ENCODE data around the gene PREX1. TPM values are rescaled to one million over a fixed set of nuclear protein-coding genes. Genes with fewer than 3 reads are reported as not detected.

Gene PREX1
- polyA plus RNA-seq, 1 donor (not counting 4 experiments of a cell fraction or from before 2014, with no cell fraction given) = 0.22 TPM

DNA sequence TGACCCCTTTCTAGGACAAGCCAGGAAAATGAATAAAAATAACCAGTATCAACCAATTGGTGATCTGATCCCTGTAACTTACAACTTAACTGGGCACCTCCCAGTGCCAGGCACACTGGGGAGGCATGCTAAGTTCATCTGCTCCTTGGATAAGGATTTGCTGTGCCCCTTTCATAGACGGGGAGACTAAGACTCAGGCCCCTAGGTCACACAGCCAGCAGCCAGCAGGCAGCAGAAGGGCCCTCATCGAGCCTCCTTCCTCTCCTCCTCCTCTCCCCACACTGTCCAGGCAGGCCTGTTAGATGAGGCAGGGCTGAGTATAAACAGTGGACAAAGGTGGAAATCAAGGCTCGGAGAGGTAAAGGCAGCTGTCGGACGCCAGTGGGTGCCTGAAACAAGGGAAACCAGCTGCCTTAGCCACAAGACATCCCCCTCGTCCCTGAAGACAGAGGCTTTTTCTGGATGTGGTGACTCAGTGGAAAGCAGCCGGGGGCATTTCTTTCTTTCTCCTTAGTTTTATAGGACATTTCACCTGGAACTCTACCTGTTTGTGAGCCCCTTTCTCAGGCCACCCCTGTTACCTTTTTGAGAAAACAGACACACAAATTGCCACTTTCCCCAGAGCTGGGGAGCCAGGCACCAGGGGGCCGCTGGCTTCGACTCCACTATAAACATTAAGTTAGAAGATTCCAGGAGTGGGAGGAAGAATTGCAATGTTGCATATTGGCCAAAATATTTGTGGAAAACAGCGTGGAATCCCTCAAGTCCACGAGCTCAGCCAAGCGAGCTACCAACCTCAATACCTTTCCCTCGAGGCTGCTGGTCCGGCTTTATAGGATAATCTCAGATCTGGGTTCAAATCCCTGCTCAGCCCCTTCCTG is 166.0 kb downstream of the PREX1 start:
- no peak for DNase-seq (ENCODE audit: low read depth, low spot score)
- dilution Hi-C loops (cut with MboI; ENCODE audit: extremely low pct_ligation_motif_present, low sequenced_read_pairs) = loop anchor here (25.0 kb wide), 1 partner anchor 250 kb away; the partner anchor contains the start of gene ARFGEF2
- peaks cover 18% of the 10 kb centered on the region for H3K27me3 ChIP-seq (ENCODE audit: control insufficient read depth, extremely low read depth, insufficient read depth, low read length)

DNA sequence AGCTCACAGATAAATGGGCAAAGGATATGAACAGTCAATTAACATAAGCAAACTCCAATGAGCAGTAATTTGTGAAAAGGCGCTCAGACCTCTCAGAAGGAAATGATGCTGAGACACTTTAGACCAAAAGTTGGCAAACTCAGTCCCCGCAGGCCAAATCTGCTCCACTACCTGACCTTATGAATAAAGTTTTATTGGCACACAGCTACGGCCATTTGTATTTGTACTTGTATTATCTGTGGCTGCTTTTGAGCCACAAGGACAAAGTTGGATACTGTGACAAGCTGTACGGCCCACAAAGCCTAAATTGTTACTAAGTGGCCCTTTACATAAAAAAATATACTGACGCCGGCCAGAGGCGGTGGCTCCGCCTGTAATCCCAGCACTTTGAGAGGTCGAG is 167.0 kb downstream of the PREX1 start:
- H2AFZ ChIP-seq (ENCODE audit: control insufficient read depth, low read length) = no peak overlapping the region
- no peaks in the 10 kb centered on the region for H3K9me3 ChIP-seq (ENCODE audit: control insufficient read depth, low read depth, low read length)
- FAIRE-seq (no peak), DNase-seq (ENCODE audit: low read depth, low spot score) (no peak)
- no peaks in the 10 kb centered on the region for H3K9me1 ChIP-seq (ENCODE audit: control insufficient read depth, extremely low read depth, insufficient read depth, low read length)
- no peak overlapping the region for H3K4me2 ChIP-seq (ENCODE audit: control insufficient read depth, extremely low read depth, insufficient read depth, low read depth, low read length)
- H4K20me1 ChIP-seq (ENCODE audit: control insufficient read depth, extremely low read depth, insufficient read depth, low read length) = no peaks in the 10 kb centered on the region
- H3K4me1 ChIP-seq (ENCODE audit: control insufficient read depth, extremely low read depth, insufficient read depth, low read length) = no peaks in the 10 kb centered on the region
- TF ChIP-seq CTCF (optimal IDR thresholded peaks at IDR 0.05 in 1 of 3, IDR thresholded peaks at IDR 0.05 in 1 of 3, conservative IDR thresholded peaks at IDR 0.05 in 1 of 3; ENCODE audit: extremely low read depth in 1 of 3, insufficient read depth in 2 of 3, low read length in 3 of 3) (no peak), EZH2 (IDR thresholded peaks at IDR 0.05; ENCODE audit: low read length) (no peak)
- H3K27ac ChIP-seq (ENCODE audit: control insufficient read depth, insufficient read depth, low read length) = no peak overlapping the region
- H3K36me3 ChIP-seq (ENCODE audit: control insufficient read depth in 2 of 2, extremely low read depth in 1 of 2, insufficient read depth in 2 of 2, low read length in 2 of 2) = no peaks in the 10 kb centered on the region
- no peak overlapping the region for H3K9ac ChIP-seq (ENCODE audit: control insufficient read depth, extremely low read depth, insufficient read depth, low read length)
- H3K27me3 ChIP-seq (ENCODE audit: control insufficient read depth, extremely low read depth, insufficient read depth, low read length) = peaks cover 28% of the 10 kb centered on the region
- no peak overlapping the region for H3K4me3 ChIP-seq (ENCODE audit: control insufficient read depth in 2 of 3, extremely low read depth in 1 of 3, insufficient read depth in 2 of 3, low read depth in 1 of 3, low read length in 3 of 3)
- dilution Hi-C loops (cut with MboI; ENCODE audit: extremely low pct_ligation_motif_present, low sequenced_read_pairs) = loop anchor here (25.0 kb wide), 1 partner anchor 252 kb away; the partner anchor contains the start of gene ARFGEF2
- no peaks in the 10 kb centered on the region for H3K79me2 ChIP-seq (ENCODE audit: control insufficient read depth, insufficient read depth, low read length)

More for the DNA sequence above, 166.0 kb downstream of the PREX1 start:
- no peaks in the 10 kb centered on the region for H3K9me1 ChIP-seq (ENCODE audit: control insufficient read depth, extremely low read depth, insufficient read depth, low read length)
- no peak overlapping the region for H3K4me2 ChIP-seq (ENCODE audit: control insufficient read depth, extremely low read depth, insufficient read depth, low read depth, low read length)
- no peak overlapping the region for H3K4me3 ChIP-seq (ENCODE audit: control insufficient read depth in 2 of 3, extremely low read depth in 1 of 3, insufficient read depth in 2 of 3, low read depth in 1 of 3, low read length in 3 of 3)
- H3K9ac ChIP-seq (ENCODE audit: control insufficient read depth, extremely low read depth, insufficient read depth, low read length) = no peak overlapping the region
- no peak overlapping the region for H2AFZ ChIP-seq (ENCODE audit: control insufficient read depth, low read length)
- FAIRE-seq = no peak
- no peaks in the 10 kb centered on the region for H4K20me1 ChIP-seq (ENCODE audit: control insufficient read depth, extremely low read depth, insufficient read depth, low read length)
- no peaks in the 10 kb centered on the region for H3K79me2 ChIP-seq (ENCODE audit: control insufficient read depth, insufficient read depth, low read length)
- no peak for TF ChIP-seq CTCF (optimal IDR thresholded peaks at IDR 0.05 in 1 of 3, IDR thresholded peaks at IDR 0.05 in 1 of 3, conservative IDR thresholded peaks at IDR 0.05 in 1 of 3; ENCODE audit: extremely low read depth in 1 of 3, insufficient read depth in 2 of 3, low read length in 3 of 3)
- no peak for TF ChIP-seq EZH2 (IDR thresholded peaks at IDR 0.05; ENCODE audit: low read length)
- no peak overlapping the region for H3K27ac ChIP-seq (ENCODE audit: control insufficient read depth, insufficient read depth, low read length)
- H3K9me3 ChIP-seq (ENCODE audit: control insufficient read depth, low read depth, low read length) = no peaks in the 10 kb centered on the region
- H3K4me1 ChIP-seq (ENCODE audit: control insufficient read depth, extremely low read depth, insufficient read depth, low read length) = no peaks in the 10 kb centered on the region
- no peaks in the 10 kb centered on the region for H3K36me3 ChIP-seq (ENCODE audit: control insufficient read depth in 2 of 2, extremely low read depth in 1 of 2, insufficient read depth in 2 of 2, low read length in 2 of 2)
